Measurements from ENCODE around the gene STAP1. TPM values are rescaled to one million over a fixed set of nuclear protein-coding genes. Genes with fewer than 3 reads are reported as not detected.
"Not testable (repeated sequence)": the region's sequence is repeated elsewhere in the genome, so short reads cannot be mapped to it uniquely, and the experiment has no call there.

The STAP1 gene
- total RNA-seq, 2 experiments from 2014 or later: 10.0 to 11.0 TPM

DNA sequence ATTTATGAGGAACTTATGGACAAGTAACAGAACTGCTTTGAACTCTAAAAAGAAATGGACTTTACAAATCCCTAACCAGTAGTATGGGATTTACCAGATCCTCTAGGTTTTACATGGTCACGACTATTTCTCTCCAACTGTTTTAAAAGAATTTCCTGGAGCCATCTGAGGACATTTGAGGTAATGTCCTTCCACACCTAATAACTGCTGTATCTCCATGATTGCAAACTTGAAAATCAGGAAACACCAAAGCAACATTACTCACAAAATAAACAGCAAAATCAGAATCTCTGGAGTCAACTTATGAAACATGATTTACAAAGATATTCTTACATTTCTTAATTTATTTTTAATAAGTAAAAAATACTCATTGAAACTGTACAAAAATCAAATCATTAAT lies 58.0 kb downstream of the STAP1 start:
- H3K4me1 Mint-ChIP-seq: no peaks in the 10 kb centered on the region
- H3K9me3 Mint-ChIP-seq (ENCODE audit: low read depth): peaks cover 17% of the 10 kb centered on the region
- no peaks in the 10 kb centered on the region for H3K27me3 Mint-ChIP-seq
- ATAC-seq (no peak), DNase-seq (no peak)
- intact Hi-C loops (cut with DNase I, micrococcal nuclease): no loop called here
- H3K27ac Mint-ChIP-seq: no peak overlapping the region
- no peak overlapping the region for H3K4me3 Mint-ChIP-seq
- POLR2A ChIA-PET: no interaction called here
- H3K36me3 Mint-ChIP-seq (ENCODE audit: low read depth): peaks cover 50% of the 10 kb centered on the region
- CTCF ChIA-PET: interaction anchor here (0.6 kb wide), 1 partner anchor 221 kb away, joined by 3 read pairs; no protein-coding TSS in a partner anchor

GRCh38 chr4:67624939-67625338 lies 66.4 kb downstream of the STAP1 start:
- ATAC-seq: no peak
- ChIA-PET CTCF (no interaction called here), POLR2A (no interaction called here)
- Mint-ChIP-seq H3K4me3 (no peak overlapping the region), H3K27ac (no peak overlapping the region), H3K27me3 (no peaks in the 10 kb centered on the region), H3K9me3 (ENCODE audit: low read depth) (no peaks in the 10 kb centered on the region), H3K36me3 (ENCODE audit: low read depth) (peaks cover 23% of the 10 kb centered on the region), H3K4me1 (no peaks in the 10 kb centered on the region)
- DNase-seq: no peak
- intact Hi-C loops (cut with DNase I, micrococcal nuclease): no loop called here

- no peaks in the 10 kb centered on the region for H3K9me3 Mint-ChIP-seq (ENCODE audit: low read depth)
- H3K4me1 Mint-ChIP-seq: peaks cover 3% of the 10 kb centered on the region
- no peak overlapping the region for H3K4me3 Mint-ChIP-seq
- ChIA-PET POLR2A (no interaction called here), CTCF (interaction anchor here (1.0 kb wide), 1 partner anchor 86 kb away, joined by 6 read pairs; the partner anchor contains the start of gene CENPC)
- intact Hi-C loops (cut with DNase I, micrococcal nuclease): no loop called here
- H3K27ac Mint-ChIP-seq: no peak overlapping the region
- peaks cover 29% of the 10 kb centered on the region for H3K36me3 Mint-ChIP-seq (ENCODE audit: low read depth)
- DNase-seq (no peak), ATAC-seq (no peak)
- H3K27me3 Mint-ChIP-seq: no peaks in the 10 kb centered on the region
Measured at GRCh38 chr4:67632492-67632891, 74.0 kb downstream of the STAP1 start.

- peaks cover 3% of the 10 kb centered on the region for H3K4me1 Mint-ChIP-seq
- CTCF ChIA-PET: no interaction called here
- no peak for ATAC-seq
- DNase-seq: no peak
- intact Hi-C loops (cut with DNase I, micrococcal nuclease): no loop called here
- H3K9me3 Mint-ChIP-seq (ENCODE audit: low read depth): no peaks in the 10 kb centered on the region
- H3K27me3 Mint-ChIP-seq: no peaks in the 10 kb centered on the region
- POLR2A ChIA-PET: no interaction called here
- H3K36me3 Mint-ChIP-seq (ENCODE audit: low read depth): peaks cover 43% of the 10 kb centered on the region
- no peak overlapping the region for H3K4me3 Mint-ChIP-seq
- no peak overlapping the region for H3K27ac Mint-ChIP-seq
Measured at GRCh38 chr4:67634741-67635140, 76.2 kb downstream of the STAP1 start.

DNA sequence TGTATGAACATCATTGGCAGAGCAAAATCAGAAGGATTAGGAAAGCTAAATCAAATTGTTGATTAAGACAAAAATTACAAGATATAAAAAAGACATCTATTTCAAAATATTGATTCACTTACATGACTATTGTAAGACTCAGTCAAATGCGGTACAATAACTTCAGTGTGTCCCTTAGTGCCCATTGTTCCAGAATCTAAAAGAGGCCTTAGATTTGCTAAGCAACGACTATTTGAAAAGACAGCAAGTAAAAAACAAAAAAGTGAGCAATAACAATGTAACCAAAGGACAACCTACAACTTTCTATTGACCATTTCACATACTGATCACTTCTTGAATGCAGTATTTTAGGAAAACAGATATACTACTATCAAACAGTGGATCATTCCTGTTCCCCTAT lies 76.8 kb downstream of the STAP1 start:
- no peak for DNase-seq
- POLR2A ChIA-PET: no interaction called here
- H3K36me3 Mint-ChIP-seq (ENCODE audit: low read depth): peaks cover 44% of the 10 kb centered on the region
- CTCF ChIA-PET: no interaction called here
- no peak overlapping the region for H3K4me3 Mint-ChIP-seq
- intact Hi-C loops (cut with DNase I, micrococcal nuclease): no loop called here
- H3K9me3 Mint-ChIP-seq (ENCODE audit: low read depth): no peaks in the 10 kb centered on the region
- ATAC-seq: no peak
- H3K27ac Mint-ChIP-seq: no peak overlapping the region
- no peaks in the 10 kb centered on the region for H3K27me3 Mint-ChIP-seq
- peaks cover 3% of the 10 kb centered on the region for H3K4me1 Mint-ChIP-seq

DNA sequence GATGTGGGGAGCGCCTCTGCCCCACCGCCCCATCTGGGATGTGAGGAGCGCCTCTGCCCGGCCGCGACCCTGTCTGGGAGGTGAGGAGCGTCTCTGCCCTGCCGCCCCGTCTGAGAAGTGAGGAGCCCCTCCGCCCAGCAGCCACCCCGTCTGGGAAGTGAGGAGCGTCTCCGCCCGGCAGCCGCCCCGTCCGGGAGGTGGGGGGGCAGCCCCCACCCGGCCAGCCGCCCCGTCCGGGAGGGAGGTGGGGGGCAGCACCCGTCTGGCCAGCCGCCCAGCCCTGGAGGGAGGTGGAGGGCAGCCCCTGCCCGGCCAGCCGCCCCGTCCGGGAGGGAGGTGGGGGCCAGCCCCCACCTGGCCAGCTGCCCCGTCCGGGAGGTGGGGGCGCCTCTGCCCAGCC lies 78.5 kb downstream of the STAP1 start:
- H3K4me1 Mint-ChIP-seq; ATAC-seq; DNase-seq; H3K27ac Mint-ChIP-seq; H3K27me3 Mint-ChIP-seq; intact Hi-C loops (cut with DNase I, micrococcal nuclease); H3K9me3 Mint-ChIP-seq (ENCODE audit: low read depth); POLR2A ChIA-PET; H3K4me3 Mint-ChIP-seq; CTCF ChIA-PET: not testable (repeated sequence)
- peaks cover 43% of the 10 kb centered on the region for H3K36me3 Mint-ChIP-seq (ENCODE audit: low read depth)

- intact Hi-C loops (cut with DNase I, micrococcal nuclease): no loop called here
- Mint-ChIP-seq H3K4me3 (no peak overlapping the region), H3K4me1 (peaks cover 3% of the 10 kb centered on the region), H3K36me3 (ENCODE audit: low read depth) (peaks cover 42% of the 10 kb centered on the region), H3K27ac (no peak overlapping the region), H3K27me3 (no peaks in the 10 kb centered on the region), H3K9me3 (ENCODE audit: low read depth) (no peaks in the 10 kb centered on the region)
- CTCF ChIA-PET: interaction anchor here (0.6 to 1.3 kb wide), 3 partner anchors 26 to 1899 kb away, joined by 3 to 4 read pairs (median 3); no protein-coding TSS in a partner anchor
- ATAC-seq: no peak
- POLR2A ChIA-PET: no interaction called here
- DNase-seq: no peak
Measured at GRCh38 chr4:67638136-67638535, 79.6 kb downstream of the STAP1 start.

DNA sequence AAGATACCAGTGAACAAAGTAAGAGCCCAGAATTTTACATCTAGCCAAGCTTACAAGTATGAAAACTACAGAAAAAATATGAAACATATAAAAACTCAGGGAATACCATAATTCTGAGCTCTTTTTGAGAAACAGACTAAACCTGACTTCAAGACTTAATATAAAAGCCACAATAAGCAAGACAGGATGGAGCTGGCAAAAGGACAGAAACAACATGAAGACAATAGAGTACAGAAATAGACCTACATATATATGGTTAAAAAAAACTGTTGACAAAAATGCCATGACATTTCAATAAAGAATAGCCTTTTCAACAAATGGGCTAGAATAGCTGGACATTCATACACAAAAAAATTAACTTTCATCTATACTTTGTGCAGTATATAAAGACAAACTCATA lies 93.0 kb downstream of the STAP1 start:
- DNase-seq (no peak), ATAC-seq (no peak)
- no peaks in the 10 kb centered on the region for H3K4me1 Mint-ChIP-seq
- intact Hi-C loops (cut with DNase I, micrococcal nuclease): no loop called here
- ChIA-PET CTCF (interaction anchor here (0.7 to 2.0 kb wide), 3 partner anchors 15 to 321 kb away, joined by 3 to 5 read pairs (median 3); no protein-coding TSS in a partner anchor), POLR2A (no interaction called here)
- H3K27me3 Mint-ChIP-seq: no peaks in the 10 kb centered on the region
- peaks cover 7% of the 10 kb centered on the region for H3K9me3 Mint-ChIP-seq (ENCODE audit: low read depth)
- no peak overlapping the region for H3K27ac Mint-ChIP-seq
- H3K4me3 Mint-ChIP-seq: no peak overlapping the region
- H3K36me3 Mint-ChIP-seq (ENCODE audit: low read depth): peaks cover 47% of the 10 kb centered on the region

Other genes starting within 250 kb of the STAP1 start
- 10 to 100 TPM; 30.3 to 33.1 TPM for gene CENPC, start 13.2 kb upstream of the STAP1 start, total RNA-seq
- 10 to 100 TPM; 88.3 to 97.3 TPM for gene UBA6, start 142.4 kb downstream of the STAP1 start, total RNA-seq
- gene GNRHR, start 195.7 kb downstream of the STAP1 start, total RNA-seq: not detected